Vagina (tissue), 2 donors: ENCODE results near the gene CRAMP1. TPM values are rescaled to one million over a fixed set of nuclear protein-coding genes. Genes with fewer than 3 reads are reported as not detected.
"Not testable (repeated sequence)": the region's sequence is repeated elsewhere in the genome, so short reads cannot be mapped to it uniquely, and the experiment has no call there.

Experiments
- DNase-seq, 2 donors: peaks; one replicate each; pipeline ENCODE4 v3.0.0-alpha.2; 2017; ENCODE audit errors: extremely low spot score in 2 of 2
- H3K27ac ChIP-seq: fragments of 200-600 bp; sonication (generic); one replicate; pipeline ENCODE4 v1.5.1; 2019
- H3K27me3 ChIP-seq: fragments of 200-600 bp; sonication (generic); one replicate; pipeline ENCODE4 v1.5.1; 2019
- H3K36me3 ChIP-seq, 2 donors: fragments of 200-600 bp; sonication (generic); one replicate each; pipeline ENCODE4 v1.5.1; 2017 to 2019
- H3K4me1 ChIP-seq: fragments of 200-600 bp; sonication (generic); one replicate; pipeline ENCODE4 v1.5.1; 2019
- H3K4me3 ChIP-seq, 2 donors: fragments of 200-600 bp; sonication (generic); 1 replicate in 1 of 2; 2 replicates in 1 of 2; pipeline ENCODE4 v1.5.1; 2016 to 2019
- H3K9me3 ChIP-seq: fragments of 200-600 bp; sonication (generic); one replicate; pipeline ENCODE4 v1.5.1; 2019
- CTCF ChIP-seq, 3 experiments: fragments of 450-650 bp in 2 of 3; fragments of 200-600 bp in 1 of 3; sonication (generic) in 1 of 3; IDR thresholded peaks; one replicate each; pipeline ENCODE4 v1.5.1; 2017 to 2019; ENCODE audit warnings: antibody characterized with exemption in 3 of 3, mild to moderate bottlenecking in 2 of 3, moderate library complexity in 2 of 3
- POLR2A ChIP-seq, 2 donors: fragments of 450-650 bp; IDR thresholded peaks; one replicate each; pipeline ENCODE4 v1.6.1; 2017; ENCODE audit warnings: antibody characterized with exemption in 2 of 2, mild to moderate bottlenecking in 2 of 2, moderate library complexity in 2 of 2
- POLR2AphosphoS5 ChIP-seq, 2 donors: sonication (generic); formaldehyde crosslinking; IDR thresholded peaks; one replicate each; pipeline ENCODE4 v1.9.0; 2017; ENCODE audit warnings: antibody characterized with exemption in 2 of 2, mild to moderate bottlenecking in 2 of 2, low read depth in 1 of 2; ENCODE audit not compliant: insufficient read depth in 1 of 2
- intact Hi-C: fragments of 100-400 bp; cut with DNase I; formaldehyde crosslinking; loops from one replicate; pipeline ENCODE4 v1.15.1; 2023
- total RNA-seq: library from RNA; depleted of rRNA; stranded (reverse); fragments of >200 nt; gene quantifications from one replicate; pipeline ENCODE4 v1.2.3, GENCODE V29; 2016

Gene CRAMP1
- total RNA-seq, 1 donor from 2014 or later, result 13.8 TPM

DNA sequence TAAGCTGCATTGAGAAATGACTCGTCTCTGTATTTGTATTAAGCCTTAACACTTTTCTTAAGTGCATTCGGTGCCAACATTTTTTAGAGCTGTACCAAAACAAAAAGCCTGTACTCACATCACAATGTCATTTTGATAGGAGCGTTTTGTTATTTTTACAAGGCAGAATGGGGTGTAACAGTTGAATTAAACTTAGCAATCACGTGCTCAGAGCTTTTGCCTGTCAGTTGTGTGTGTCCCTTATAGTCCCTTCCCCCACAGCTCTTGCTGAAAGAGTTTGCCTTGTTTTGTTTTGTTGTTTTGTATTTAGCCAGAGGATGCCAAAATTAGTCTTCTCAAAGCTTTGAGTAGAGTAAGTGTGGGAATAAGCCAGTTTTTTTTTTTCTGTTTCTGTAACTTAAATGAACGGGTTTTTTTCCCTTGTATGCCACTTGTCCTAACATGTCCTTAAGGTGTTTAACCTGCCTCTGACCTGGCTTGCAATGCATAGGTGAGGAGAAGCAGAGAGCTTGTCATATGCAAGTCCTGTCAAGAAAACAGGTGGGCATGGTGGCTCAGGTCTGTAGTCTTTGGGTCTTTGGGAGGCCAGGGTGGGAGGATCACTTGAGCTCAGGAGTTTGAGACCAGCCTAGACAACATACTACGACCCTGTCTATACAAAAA lies 89.2 kb downstream of the CRAMP1 start:
- no peak overlapping the region for H3K27ac ChIP-seq
- H3K9me3 ChIP-seq, result no peaks in the 10 kb centered on the region
- H3K36me3 ChIP-seq, result peaks cover 0 to 11% of the 10 kb centered on the region in 2 donors
- intact Hi-C loops, result loop anchor here (10.0 kb wide), 1 partner anchor 277 kb away; the partner anchor contains the start of gene UQCC4
- H3K4me1 ChIP-seq, result peaks cover 7% of the 10 kb centered on the region
- DNase-seq, result no peak
- H3K4me3 ChIP-seq, result no peak overlapping the region
- TF ChIP-seq CTCF (IDR thresholded peaks at IDR 0.05), result no peak
- TF ChIP-seq POLR2AphosphoS5 (IDR thresholded peaks at IDR 0.05; ENCODE audit: insufficient read depth in 1 of 2, low read depth in 1 of 2), result peak in 1 of 2 donors; percentile 53
- no peak for TF ChIP-seq POLR2A (IDR thresholded peaks at IDR 0.05)
- no peaks in the 10 kb centered on the region for H3K27me3 ChIP-seq

DNA sequence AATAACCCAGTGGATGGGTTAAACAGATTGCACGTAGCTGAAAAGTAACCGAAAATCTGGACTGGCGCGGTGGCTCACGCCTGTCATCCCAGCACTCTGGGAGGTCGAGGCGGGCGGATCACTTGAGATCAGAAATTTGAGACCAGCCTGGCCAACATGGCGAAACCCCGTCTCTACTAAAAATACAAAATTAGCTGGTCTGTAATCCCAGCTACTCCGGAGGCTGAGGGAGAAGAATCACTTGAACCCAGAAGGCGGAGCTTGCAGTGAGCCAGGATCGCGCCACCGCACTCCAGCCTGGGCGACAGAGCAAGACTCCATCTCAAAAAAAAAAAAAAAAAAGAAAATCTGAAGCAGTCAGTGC lies 93.1 kb downstream of the CRAMP1 start:
- Histone ChIP-seq H3K4me3 (peak overlapping the region; percentile 76 to 94), H3K4me1 (peaks cover 40% of the 10 kb centered on the region), H3K27ac (peak overlapping the region; percentile 82)
- not testable (repeated sequence) for H3K9me3 ChIP-seq, H3K36me3 ChIP-seq, DNase-seq, H3K27me3 ChIP-seq
- intact Hi-C loops, result loop anchor here (5.0 to 10.0 kb wide), 3 partner anchors 67 to 281 kb away; partner anchors contain the start of genes CRAMP1, EME2, IFT140 and MRPS34

DNA sequence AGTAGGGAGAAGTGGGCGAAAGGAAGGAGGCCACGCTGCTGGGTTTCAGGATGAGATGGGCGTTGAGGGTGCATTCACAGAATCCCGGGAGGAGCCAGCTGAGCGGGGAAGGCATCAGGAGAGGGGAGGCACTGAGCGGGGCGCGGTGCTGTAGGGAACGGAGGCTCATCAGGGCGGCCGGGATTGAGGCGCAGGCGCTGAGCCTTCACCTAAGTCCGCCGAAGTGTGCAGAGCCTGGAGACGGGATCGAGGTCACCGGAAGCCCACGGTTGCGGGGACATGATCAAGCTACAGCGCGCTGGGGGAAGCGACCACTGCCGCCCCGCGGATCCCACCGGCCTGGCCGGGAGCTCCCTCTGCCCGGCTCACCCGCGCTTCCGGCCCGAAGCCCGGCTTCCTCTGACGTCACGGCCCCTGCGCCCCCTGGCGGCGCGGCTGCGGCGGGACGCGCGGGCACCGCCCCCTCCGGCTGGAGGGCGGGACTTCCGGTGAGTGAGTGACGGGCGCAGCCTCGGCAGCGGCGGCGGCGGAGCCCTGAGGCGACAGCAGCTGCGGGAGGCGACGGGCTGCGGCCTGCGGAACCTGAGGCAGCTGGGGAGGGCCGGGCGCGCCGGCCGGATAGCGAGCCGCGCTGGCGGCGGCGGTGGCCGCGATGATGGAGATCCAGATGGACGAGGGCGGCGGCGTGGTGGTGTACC lies 93.7 kb downstream of the CRAMP1 start, which contains the start of gene MAPK8IP3:
MAPK8IP3 (plus strand) TSS at position 508 of the 698 bp plus-strand sequence; CDS start at position 653, 145 bp downstream.
- H3K27me3 ChIP-seq, result no peaks in the 10 kb centered on the region
- no peaks in the 10 kb centered on the region for H3K36me3 ChIP-seq
- H3K4me3 ChIP-seq, result peak within 1 kb of the TSS; percentile 76 to 94
- TF ChIP-seq CTCF (IDR thresholded peaks at IDR 0.05), result peak; percentile 94 to 98 (median 95)
- TF ChIP-seq POLR2AphosphoS5 (IDR thresholded peaks at IDR 0.05; ENCODE audit: insufficient read depth in 1 of 2, low read depth in 1 of 2), result peak; percentile 10 to 97
- TF ChIP-seq POLR2A (IDR thresholded peaks at IDR 0.05), result peak; percentile 22 to 90
- H3K27ac ChIP-seq, result peak within 1 kb of the TSS; percentile 82
- no peaks in the 10 kb centered on the region for H3K9me3 ChIP-seq
- H3K4me1 ChIP-seq, result peaks cover 40% of the 10 kb centered on the region
- intact Hi-C loops, result loop anchor here (5.0 to 10.0 kb wide), 3 partner anchors 66 to 281 kb away; partner anchors contain the start of genes CRAMP1, EME2, IFT140 and MRPS34
- peak in 1 of 2 donors; percentile 91 for DNase-seq

DNA sequence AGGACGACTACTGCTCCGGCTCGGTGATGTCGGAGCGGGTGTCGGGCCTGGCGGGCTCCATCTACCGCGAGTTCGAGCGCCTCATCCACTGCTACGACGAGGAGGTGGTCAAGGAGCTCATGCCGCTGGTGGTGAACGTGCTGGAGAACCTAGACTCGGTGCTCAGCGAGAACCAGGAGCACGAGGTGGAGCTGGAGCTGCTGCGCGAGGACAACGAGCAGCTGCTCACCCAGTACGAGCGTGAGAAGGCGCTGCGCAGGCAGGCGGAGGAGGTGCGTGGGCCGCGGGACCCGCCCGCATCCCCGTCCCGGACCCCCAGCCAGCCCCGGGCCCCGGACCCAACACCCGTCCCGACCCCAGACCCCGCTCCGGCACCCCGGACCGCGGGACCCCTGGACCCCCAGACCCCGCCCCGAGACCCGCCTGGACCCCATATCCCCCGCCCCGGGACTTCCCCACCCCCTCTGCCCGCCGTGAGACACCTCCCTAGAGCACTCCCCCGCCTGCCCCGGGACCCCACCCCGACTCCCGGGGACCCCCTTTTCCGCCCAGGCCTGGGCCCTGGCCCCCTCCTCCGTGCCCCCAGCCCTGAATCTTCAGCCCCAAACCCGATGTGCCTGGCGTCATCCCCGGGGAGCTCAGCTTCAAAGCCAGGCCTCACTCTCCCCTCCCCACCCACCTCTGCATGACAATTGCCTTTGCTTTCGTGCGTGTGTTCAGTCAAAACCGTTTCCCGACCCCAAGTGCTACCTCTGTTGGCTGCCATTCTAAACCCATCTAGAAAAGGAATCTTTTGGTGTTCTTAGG lies 94.4 kb downstream of the CRAMP1 start:
- Histone ChIP-seq H3K27ac (peak overlapping the region; percentile 82), H3K4me3 (peak overlapping the region; percentile 76 to 94), H3K27me3 (no peaks in the 10 kb centered on the region), H3K9me3 (no peaks in the 10 kb centered on the region), H3K36me3 (no peaks in the 10 kb centered on the region), H3K4me1 (peaks cover 40% of the 10 kb centered on the region)
- DNase-seq, result peak in 1 of 2 donors; percentile 90
- TF ChIP-seq POLR2AphosphoS5 (IDR thresholded peaks at IDR 0.05; ENCODE audit: insufficient read depth in 1 of 2, low read depth in 1 of 2), result no peak
- no peak for TF ChIP-seq CTCF (IDR thresholded peaks at IDR 0.05)
- TF ChIP-seq POLR2A (IDR thresholded peaks at IDR 0.05), result no peak
- intact Hi-C loops, result loop anchor here (5.0 to 10.0 kb wide), 3 partner anchors 66 to 282 kb away; partner anchors contain the start of genes CRAMP1, EME2, IFT140 and MRPS34
